K562 (cell line): ENCODE measurements around the gene RRP9. TPM values are rescaled to one million over a fixed set of nuclear protein-coding genes. Genes with fewer than 3 reads are reported as not detected.

Experiments used
- ATAC-seq: fragments of 200-7000 bp; cut with Tn5 transposase; 3 replicates; pipeline ENCODE4 v1.9.1; 2020; ENCODE audit warnings: moderate library complexity
- BruUV-seq: library from RNA; stranded (reverse); fragments of 400-500 nt; replicated peaks from 2 replicates; lab custom pipeline; 2021; lab: Mats Ljungman, UMichigan
- CTCF ChIA-PET: fragments of 300-600 bp; formaldehyde crosslinking; extraction: SDS; loops from one replicate; lab custom pipeline; 2021; ENCODE audit warnings: low intra/inter-chr PET ratio; lab: Yijun Ruan, JAX
- POLR2A ChIA-PET: fragments of 300-600, 350-650 bp; sonication (Branson Sonifier 250); formaldehyde crosslinking; extraction: SDS; loops from one replicate; lab custom pipeline; 2021; ENCODE audit warnings: antibody characterized with exemption, inconsistent platforms; lab: Yijun Ruan, JAX
- DNase-seq, 4 experiments: peaks; one replicate each; pipeline versions ENCODE4 v3.0.0 to v3.0.0-alpha.2; 2011 to 2018; ENCODE audit warnings: low spot score in 3 of 4, mixed read lengths in 3 of 4; ENCODE audit errors: extremely low read depth in 1 of 4
- FAIRE-seq: peaks from 2 replicates; lab custom pipeline; 2011; peaks lifted over from hg19 to GRCh38; lab: Jason Lieb, UNC
- H2AFZ ChIP-seq: 2 replicates; pipeline ENCODE4 v1.6.0; 2011; ENCODE audit warnings: low read depth, low read length, control low read depth, inconsistent platforms
- H3K27ac ChIP-seq: fragments of 200-600 bp; 3 replicates; pipeline ENCODE4 v1.8.0; 2011; ENCODE audit warnings: low read depth, mild to moderate bottlenecking, control low read depth, inconsistent platforms, low read length, moderate library complexity, mixed read lengths; ENCODE audit errors: extremely low read depth
- H3K27me3 ChIP-seq, 2 experiments: fragments of 300-600 bp in 1 of 2; 2 replicates in 1 of 2; 3 replicates in 1 of 2; pipeline versions ENCODE4 v1.6.0 to v1.8.0; 2011; ENCODE audit warnings: inconsistent platforms in 2 of 2, low read length in 2 of 2, mild to moderate bottlenecking in 1 of 2, mixed read lengths in 1 of 2, moderate library complexity in 1 of 2; ENCODE audit not compliant: control insufficient read depth in 2 of 2, insufficient read depth in 2 of 2
- H3K36me3 ChIP-seq: fragments of 300-600 bp; 3 replicates; pipeline ENCODE4 v1.8.0; 2011; ENCODE audit warnings: mild to moderate bottlenecking, low read length, inconsistent platforms; ENCODE audit not compliant: control insufficient read depth, insufficient read depth
- H3K4me1 ChIP-seq, 2 experiments: fragments of 200-600 bp in 1 of 2; replicated peaks in 1 of 2; 2 replicates in 1 of 2; 3 replicates in 1 of 2; pipeline versions ENCODE4 v1.5.1 to v1.8.0; 2011; ENCODE audit warnings: inconsistent platforms in 2 of 2, low read length in 2 of 2, mild to moderate bottlenecking in 1 of 2, mixed read lengths in 1 of 2, moderate library complexity in 1 of 2; ENCODE audit not compliant: control insufficient read depth in 2 of 2, insufficient read depth in 2 of 2
- H3K4me2 ChIP-seq: 2 replicates; pipeline ENCODE4 v1.6.1; 2011; ENCODE audit warnings: low read length, control low read depth, inconsistent platforms, mixed read lengths; ENCODE audit not compliant: insufficient read depth
- H3K4me3 ChIP-seq: fragments of 200-600 bp; sonication (generic), shearing (Covaris generic); 2 replicates; pipeline ENCODE4 v1.5.1; 2016; ENCODE audit warnings: control low read depth, inconsistent platforms
- H3K79me2 ChIP-seq: fragments of 200-600 bp; 3 replicates; pipeline ENCODE4 v1.8.0; 2011; ENCODE audit warnings: low read length, inconsistent platforms; ENCODE audit not compliant: control insufficient read depth, insufficient read depth
- H3K9ac ChIP-seq, 2 experiments: 2 replicates each; pipeline versions ENCODE4 v1.6.0 to v1.6.1; 2011; ENCODE audit warnings: low read depth in 2 of 2, low read length in 2 of 2, control low read depth in 1 of 2, inconsistent platforms in 1 of 2, mild to moderate bottlenecking in 1 of 2, mixed read lengths in 1 of 2; ENCODE audit not compliant: insufficient read depth in 1 of 2
- H3K9me1 ChIP-seq: one replicate; pipeline ENCODE4 v1.6.0; 2011; ENCODE audit warnings: inconsistent platforms, mild to moderate bottlenecking, low read length, moderate library complexity; ENCODE audit not compliant: control insufficient read depth, insufficient read depth
- H3K9me3 ChIP-seq: replicated peaks from 2 replicates; pipeline ENCODE4 v1.5.1; 2011; ENCODE audit warnings: low read depth, low read length, inconsistent platforms; ENCODE audit not compliant: control insufficient read depth, insufficient read depth
- H4K20me1 ChIP-seq: replicated peaks from 2 replicates; pipeline ENCODE4 v1.6.1; 2011; ENCODE audit warnings: low read length, inconsistent platforms, mixed read lengths; ENCODE audit not compliant: control insufficient read depth, insufficient read depth
- ADNP ChIP-seq: fragments of 200-800 bp; sonication (Bioruptor generic); IDR thresholded peaks from 2 replicates; pipeline ENCODE4 v1.6.1; 2016; ENCODE audit warnings: missing genetic modification characterization, missing compliant biosample characterization
- COPS2 ChIP-seq: fragments of 450-650 bp; conservative IDR thresholded peaks from 2 replicates; pipeline ENCODE4 v1.6.1; 2016; ENCODE audit warnings: mild to moderate bottlenecking, moderate library complexity
- CREM ChIP-seq: IDR thresholded peaks from 2 replicates; pipeline ENCODE4 v1.6.1; 2014; ENCODE audit warnings: antibody characterized with exemption, low read depth
- EP300 ChIP-seq: IDR thresholded peaks from 2 replicates; pipeline ENCODE4 v1.6.1; 2012; ENCODE audit warnings: low read length, improper control_type of control experiment
- GATAD2A ChIP-seq: fragments of 450-650 bp; IDR thresholded peaks from 2 replicates; pipeline ENCODE4 v1.6.1; 2017
- HLTF ChIP-seq: fragments of 450-650 bp; IDR thresholded peaks from 2 replicates; pipeline ENCODE4 v1.6.1; 2016
- POLR2B ChIP-seq: fragments of 450-650 bp; IDR thresholded peaks from 2 replicates; pipeline ENCODE4 v1.6.1; 2018; ENCODE audit warnings: low read depth; ENCODE audit not compliant: partially characterized antibody
- TGIF2 ChIP-seq: sonication (generic); formaldehyde crosslinking; IDR thresholded peaks from 2 replicates; pipeline ENCODE4 v1.8.1; 2022; ENCODE audit warnings: mild to moderate bottlenecking, missing genetic modification reagents, moderate library complexity
- ZNF395 ChIP-seq: fragments of 200-800 bp; sonication (Bioruptor generic); IDR thresholded peaks from 2 replicates; pipeline ENCODE4 v1.6.1; 2017; ENCODE audit warnings: missing genetic modification characterization, missing compliant biosample characterization
- WGBS: fragments of 100-300 bp; shearing (Covaris generic); methylation state at CpG from one replicate; pipeline ENCODE4 v1.1.6; 2016; ENCODE audit warnings: low coverage, mixed read lengths; ENCODE audit not compliant: insufficient coverage; ENCODE audit errors: missing lambda C conversion rate; 5-methylcytosine and 5-hydroxymethylcytosine counted together
- in situ Hi-C: fragments of 300-500 bp; cut with MboI; formaldehyde crosslinking; loops from 4 replicates; pipeline ENCODE4 v1.15.0; 2018; ENCODE audit warnings: inconsistent platforms, mixed read lengths
- intact Hi-C: fragments of 100-400 bp; cut with micrococcal nuclease; formaldehyde crosslinking; loops from 2 replicates; pipeline ENCODE4 v1.14.2; 2022
- polyA plus RNA-seq, 8 experiments: library from polyadenylated mRNA; depleted of rRNA in 4 of 8; stranded (reverse) in 5 of 8; unstranded in 3 of 8; fragments of >200 nt; fragmentation: Nextera tagmentation in 2 of 8; fragmentation: Illumina TruSeq in 1 of 8; extraction: Ambion mirVana in 2 of 8; extraction: Trizol in 1 of 8; gene quantifications; 2 replicates each; pipeline versions ENCODE4 v1.2.1 to v1.2.3, GENCODE V29; 2011 to 2014; ENCODE audit warnings: inconsistent platforms in 1 of 8, missing spikeins in 1 of 8
- total RNA-seq, 7 experiments: library from RNA; depleted of rRNA in 6 of 7; stranded (reverse); fragments of >200 nt in 6 of 7; fragmentation: Illumina TruSeq in 2 of 7; extraction: Trizol in 2 of 7; gene quantifications; 2 replicates each; pipeline versions ENCODE4 v1.2.1 to v1.2.3, GENCODE V29; 2011 to 2021; ENCODE audit warnings: low replicate concordance in 1 of 7

Gene RRP9
- total and polyA plus RNA-seq, 9 of the 15 experiments (the other 6 are each of a cell fraction or from before 2014, with no cell fraction given): 5.2 to 67.0 (median 45.9) TPM

- no peaks in the 10 kb centered on the region for H4K20me1 ChIP-seq
- peaks cover 0 to 4% of the 10 kb centered on the region in 2 experiments; a peak in 2 of 5 replicates for H3K27me3 ChIP-seq
- no peaks in the 10 kb centered on the region for H3K79me2 ChIP-seq
- ChIA-PET CTCF (no interaction called here), POLR2A (no interaction called here)
- H3K4me2 ChIP-seq: no peak overlapping the region
- H3K9me3 ChIP-seq: no peaks in the 10 kb centered on the region
- H3K4me1 ChIP-seq: peaks cover 0 to 13% of the 10 kb centered on the region in 2 experiments; a peak in 2 of 5 replicates
- H3K36me3 ChIP-seq: no peaks in the 10 kb centered on the region
- intact Hi-C loops: no loop called here
- H3K27ac ChIP-seq: no peak overlapping the region
- H3K9me1 ChIP-seq: no peaks in the 10 kb centered on the region
- no peak for FAIRE-seq
- TF ChIP-seq ZNF395 (CRISPR knock-in tag): no peak
- TF ChIP-seq TGIF2 (CRISPR knock-in tag): no peak
- no peak for TF ChIP-seq CREM
- TF ChIP-seq POLR2B: no peak
- no peak for TF ChIP-seq EP300
- TF ChIP-seq ADNP (tag): no peak
- TF ChIP-seq COPS2: no peak
- TF ChIP-seq GATAD2A: no peak
- no peak for TF ChIP-seq HLTF
- no peak for DNase-seq
- H2AFZ ChIP-seq: no peak overlapping the region
- H3K4me3 ChIP-seq: no peak overlapping the region
- peak; percentile 29; the same call in 2 of the 3 replicates for ATAC-seq
- BruUV-seq: no TSS peak
- WGBS: 71% methylated on average over 32 of the region's 97 CpGs
- H3K9ac ChIP-seq: no peak overlapping the region
- in situ Hi-C loops: no loop called here
Observed at GRCh38 chr3:51955893-51956770, 14.4 kb upstream of the RRP9 start.
